PC-9 (cell line): ENCODE measurements around the gene UBE2Z. TPM values are rescaled to one million over a fixed set of nuclear protein-coding genes. Genes with fewer than 3 reads are reported as not detected.

ENCODE experiments used
- BruUV-seq: library from RNA; stranded (reverse); fragments of 400-500 nt; replicated peaks from 2 replicates; lab custom pipeline; 2021; lab: Mats Ljungman, UMichigan
- CTCF ChIA-PET: fragments of 300-600 bp; sonication (Branson Sonifier 250); formaldehyde crosslinking; loops from one replicate; lab custom pipeline; 2022; ENCODE audit warnings: antibody characterized with exemption; lab: Charles Lee
- POLR2A ChIA-PET: fragments of 300-600 bp; sonication (Branson Sonifier 250); formaldehyde crosslinking; loops from one replicate; lab custom pipeline; 2022; ENCODE audit warnings: antibody characterized with exemption; ENCODE audit not compliant: unreplicated experiment; lab: Charles Lee
- DNase-seq, 2 experiments: peaks; one replicate each; pipeline versions ENCODE4 v3.0.0 to v3.0.0-alpha.2; 2015 to 2022; ENCODE audit warnings: mixed read lengths in 1 of 2
- H2AFZ ChIP-seq: fragments of 200-600 bp; sonication (generic); 2 replicates; pipeline ENCODE4 v1.8.1; 2017; ENCODE audit warnings: antibody characterized with exemption
- H3F3A ChIP-seq: fragments of 200-600 bp; sonication (generic); 2 replicates; pipeline ENCODE4 v1.8.1; 2017; ENCODE audit warnings: antibody characterized with exemption, mild to moderate bottlenecking, low read depth; ENCODE audit not compliant: insufficient read depth
- H3K27ac ChIP-seq: fragments of 200-600 bp; sonication (generic); 2 replicates; pipeline ENCODE4 v1.6.1; 2016; ENCODE audit warnings: mixed run types
- H3K27me3 ChIP-seq: fragments of 200-600 bp; sonication (generic); 2 replicates; pipeline ENCODE4 v1.6.1; 2016; ENCODE audit warnings: low read depth, mixed run types; ENCODE audit not compliant: insufficient read depth
- H3K36me3 ChIP-seq: fragments of 200-600 bp; sonication (generic); 2 replicates; pipeline ENCODE4 v1.6.1; 2016; ENCODE audit warnings: low read depth, mixed run types
- H3K4me1 ChIP-seq: fragments of 200-600 bp; sonication (generic); replicated peaks from 2 replicates; pipeline ENCODE4 v1.6.1; 2016; ENCODE audit warnings: mixed run types; ENCODE audit not compliant: insufficient read depth
- H3K4me2 ChIP-seq: fragments of 200-600 bp; sonication (generic); 2 replicates; pipeline ENCODE4 v1.6.1; 2017; ENCODE audit warnings: mixed run types
- H3K4me3 ChIP-seq: fragments of 200-600 bp; sonication (generic); 2 replicates; pipeline ENCODE4 v1.6.1; 2016; ENCODE audit warnings: mixed run types
- H3K79me2 ChIP-seq: fragments of 200-600 bp; sonication (generic); 2 replicates; pipeline ENCODE4 v1.6.1; 2017; ENCODE audit warnings: low read depth, mixed run types
- H3K9me2 ChIP-seq: fragments of 200-600 bp; sonication (generic); 2 replicates; pipeline ENCODE4 v1.8.1; 2017; ENCODE audit warnings: mild to moderate bottlenecking; ENCODE audit not compliant: insufficient read depth
- H3K9me3 ChIP-seq: fragments of 200-600 bp; sonication (generic); 2 replicates; pipeline ENCODE4 v1.8.1; 2016; ENCODE audit warnings: low read depth; ENCODE audit not compliant: insufficient read depth
- H4K20me1 ChIP-seq: fragments of 200-600 bp; sonication (generic); 2 replicates; pipeline ENCODE4 v1.8.1; 2017; ENCODE audit not compliant: insufficient read depth
- CTCF ChIP-seq: fragments of 200-600 bp; sonication (generic); conservative IDR thresholded peaks from 2 replicates; pipeline ENCODE4 v1.6.1; 2017; ENCODE audit warnings: mixed run types, antibody characterized with exemption, mild to moderate bottlenecking, moderate library complexity
- EZH2 ChIP-seq: fragments of 200-600 bp; sonication (generic); IDR thresholded peaks from 2 replicates; pipeline ENCODE4 v1.8.0; 2017; ENCODE audit warnings: antibody characterized with exemption, low read depth
- intact Hi-C: fragments of 100-400 bp; cut with micrococcal nuclease; formaldehyde crosslinking; loops from one replicate; pipeline ENCODE4 v1.10.0; 2022; ENCODE audit not compliant: unreplicated experiment
- total RNA-seq: library from RNA; stranded (reverse); gene quantifications from 2 replicates; pipeline ENCODE4 v1.2.3, GENCODE V29; 2021

Gene UBE2Z
- total RNA-seq, 1 experiment from 2014 or later, result 99.4 TPM

GRCh38 chr17:48883171-48883570, 25.0 kb upstream of the UBE2Z start:
- CTCF ChIA-PET, result interaction anchor here (0.5 to 0.6 kb wide), 3 partner anchors 58 to 279 kb away, joined by 3 to 17 read pairs (median 4); no protein-coding TSS in a partner anchor
- intact Hi-C loops, result no loop called here

GRCh38 chr17:48890086-48890485, 18.1 kb upstream of the UBE2Z start:
- Histone ChIP-seq H3K4me1 (peaks cover 9% of the 10 kb centered on the region), H3K4me2 (no peak overlapping the region), H3K9me3 (no peaks in the 10 kb centered on the region), H3K4me3 (no peak overlapping the region), H3K27ac (no peak overlapping the region), H3K79me2 (peaks cover 22% of the 10 kb centered on the region), H3K9me2 (no peaks in the 10 kb centered on the region), H3K27me3 (no peaks in the 10 kb centered on the region), H3F3A (peaks cover 8% of the 10 kb centered on the region; the same call in 1 of the 2 replicates), H2AFZ (no peak overlapping the region), H3K36me3 (no peaks in the 10 kb centered on the region), H4K20me1 (no peaks in the 10 kb centered on the region)
- no peak for DNase-seq
- intact Hi-C loops, result loop anchor here (10.0 kb wide), 1 partner anchor 305 kb away; no protein-coding TSS in a partner anchor
- TF ChIP-seq CTCF (no peak), EZH2 (no peak)
- POLR2A ChIA-PET, result no interaction called here
- CTCF ChIA-PET, result no interaction called here
- BruUV-seq, result no TSS peak

More at GRCh38 chr17:48883171-48883570, 25.0 kb upstream of the UBE2Z start:
- H3K4me2 ChIP-seq, result no peak overlapping the region
- no peak for DNase-seq
- TF ChIP-seq CTCF (no peak), EZH2 (no peak)
- no peak overlapping the region for H2AFZ ChIP-seq
- no peak overlapping the region for H3K27ac ChIP-seq
- no peaks in the 10 kb centered on the region for H3K79me2 ChIP-seq
- H3K4me3 ChIP-seq, result no peak overlapping the region
- H3K36me3 ChIP-seq, result no peaks in the 10 kb centered on the region
- H3K27me3 ChIP-seq, result no peaks in the 10 kb centered on the region
- no peaks in the 10 kb centered on the region for H3K9me3 ChIP-seq
- POLR2A ChIA-PET, result no interaction called here
- H3F3A ChIP-seq, result no peaks in the 10 kb centered on the region
- no TSS peak for BruUV-seq
- H3K4me1 ChIP-seq, result no peaks in the 10 kb centered on the region; the same call in 1 of the 2 replicates
- H3K9me2 ChIP-seq, result no peaks in the 10 kb centered on the region
- no peaks in the 10 kb centered on the region for H4K20me1 ChIP-seq

GRCh38 chr17:48892940-48893645, 15.1 kb upstream of the UBE2Z start:
- H3F3A ChIP-seq, result peaks cover 13% of the 10 kb centered on the region; the same call in 1 of the 2 replicates
- H3K4me1 ChIP-seq, result peaks cover 9% of the 10 kb centered on the region
- peak overlapping the region; percentile 92 for H3K4me2 ChIP-seq
- peak overlapping the region; percentile 72 for H3K4me3 ChIP-seq
- H2AFZ ChIP-seq, result peak overlapping the region; percentile 84
- H3K79me2 ChIP-seq, result peaks cover 22% of the 10 kb centered on the region
- H3K9me3 ChIP-seq, result no peaks in the 10 kb centered on the region
- TF ChIP-seq CTCF, result no peak
- TF ChIP-seq EZH2, result no peak
- H3K36me3 ChIP-seq, result 0 out of 2 replicates have a peak, but pooled peaks cover 5% of the 10 kb centered on the region
- no peak for DNase-seq
- ChIA-PET CTCF (interaction anchor here (0.5 to 1.5 kb wide), 4 partner anchors 52 to 257 kb away, joined by 3 to 6 read pairs (median 4); partner anchors contain the start of gene SNF8), POLR2A (interaction anchor here (0.5 to 1.2 kb wide), 10 partner anchors 14 to 1166 kb away, joined by 3 to 14 read pairs (median 4); partner anchors contain the start of genes OSBPL7, PNPO and SNF8)
- no peaks in the 10 kb centered on the region for H3K9me2 ChIP-seq
- intact Hi-C loops, result loop anchor here (1.0 to 10.0 kb wide), 3 partner anchors 15 to 302 kb away; partner anchors contain the start of genes SNF8 and UBE2Z
- H3K27ac ChIP-seq, result peak overlapping the region; percentile 42
- no peaks in the 10 kb centered on the region for H3K27me3 ChIP-seq
- TSS peak; percentile 55 for BruUV-seq
- H4K20me1 ChIP-seq, result no peaks in the 10 kb centered on the region
